HepG2 (cell line): ENCODE results near the gene TRIM7. TPM values are rescaled to one million over a fixed set of nuclear protein-coding genes. Genes with fewer than 3 reads are reported as not detected.
A peak's percentile ranks its signal among the peaks of the same experiment; 100 is the strongest.

ENCODE experiments used
- GABPB1 ChIP-seq: IDR thresholded peaks from 2 replicates; pipeline ENCODE4 v1.6.1; 2016; ENCODE audit warnings: mild to moderate bottlenecking, missing genetic modification reagents, moderate library complexity, missing compliant biosample characterization
- IKZF1 ChIP-seq: fragments of 450-650 bp; IDR thresholded peaks from 2 replicates; pipeline ENCODE4 v1.7.1; 2016
- ISL2 ChIP-seq: sonication (generic); formaldehyde crosslinking; IDR thresholded peaks from 2 replicates; pipeline ENCODE4 v1.5.0; 2020; ENCODE audit warnings: missing genetic modification reagents
- MBNL3 ChIP-seq: fragments of 250-450 bp; sonication (Bioruptor Pico); conservative IDR thresholded peaks from 2 replicates; pipeline ENCODE4 v1.8.0; 2022; ENCODE audit warnings: mild to moderate bottlenecking, inconsistent platforms
- MEF2D ChIP-seq: sonication (generic); formaldehyde crosslinking; IDR thresholded peaks from 2 replicates; pipeline ENCODE4 v1.5.1; 2020; ENCODE audit warnings: mild to moderate bottlenecking, missing genetic modification reagents
- MLLT10 ChIP-seq: sonication (generic); formaldehyde crosslinking; IDR thresholded peaks from 2 replicates; pipeline ENCODE4 v1.4.0; 2020; ENCODE audit warnings: missing genetic modification reagents
- MXD4 ChIP-seq: IDR thresholded peaks from 2 replicates; pipeline ENCODE4 v1.6.1; 2016; ENCODE audit warnings: mild to moderate bottlenecking, missing biosample characterization, missing genetic modification reagents
- NAIF1 ChIP-seq: sonication (generic); formaldehyde crosslinking; IDR thresholded peaks from 2 replicates; pipeline ENCODE4 v1.5.0; 2020; ENCODE audit warnings: mild to moderate bottlenecking, missing genetic modification reagents, borderline replicate concordance
- PRMT3 ChIP-seq: sonication (generic); formaldehyde crosslinking; IDR thresholded peaks from 2 replicates; pipeline ENCODE4 v1.8.1; 2022; ENCODE audit warnings: low read depth, mild to moderate bottlenecking, moderate library complexity, missing genetic modification reagents, borderline replicate concordance
- STAG1 ChIP-seq: sonication (generic); formaldehyde crosslinking; IDR thresholded peaks from 2 replicates; pipeline ENCODE4 v1.4.0; 2020; ENCODE audit warnings: missing genetic modification reagents
- ZNF253 ChIP-seq: sonication (generic); formaldehyde crosslinking; IDR thresholded peaks from 2 replicates; pipeline ENCODE4 v1.8.0; 2022; ENCODE audit warnings: mild to moderate bottlenecking, missing genetic modification reagents, borderline replicate concordance
- ZNF674 ChIP-seq: sonication (generic); formaldehyde crosslinking; IDR thresholded peaks from 2 replicates; pipeline ENCODE4 v1.5.0; 2020; ENCODE audit warnings: low read depth, mild to moderate bottlenecking, missing genetic modification reagents
- ZNF7 ChIP-seq: IDR thresholded peaks from 2 replicates; pipeline ENCODE4 v1.6.1; 2016; ENCODE audit warnings: missing biosample characterization, missing genetic modification reagents
- ZNF788 ChIP-seq: sonication (generic); formaldehyde crosslinking; IDR thresholded peaks from 2 replicates; pipeline ENCODE4 v1.5.0; 2020; ENCODE audit warnings: mild to moderate bottlenecking, missing genetic modification reagents, borderline replicate concordance
- ZNF816 ChIP-seq: sonication (generic); formaldehyde crosslinking; IDR thresholded peaks from 2 replicates; pipeline ENCODE4 v1.8.0; 2022; ENCODE audit warnings: missing genetic modification reagents, mild to moderate bottlenecking, borderline replicate concordance
- polyA plus RNA-seq, 8 experiments: library from polyadenylated mRNA; depleted of rRNA in 3 of 8; stranded (reverse) in 7 of 8; unstranded in 1 of 8; fragments of >200 nt; fragmentation: Illumina TruSeq in 4 of 8; extraction: Trizol in 4 of 8; gene quantifications; 2 replicates each; pipeline versions ENCODE4 v1.2.1 to v1.2.3, GENCODE V29; 2011 to 2016; ENCODE audit warnings: low read depth in 4 of 8, missing spikeins in 1 of 8, mixed read lengths in 1 of 8; ENCODE audit not compliant: insufficient read depth in 1 of 8
- total RNA-seq, 5 experiments: library from RNA; depleted of rRNA; stranded (reverse); fragments of >200 nt; fragmentation: Illumina TruSeq; extraction: Trizol; gene quantifications; 2 replicates each; pipeline ENCODE4 v1.2.3, GENCODE V29; 2016; ENCODE audit warnings: low read depth in 1 of 5
- TF ChIP-seq, protein P1 (sequence below): sonication (generic); formaldehyde crosslinking; IDR thresholded peaks from 2 replicates; pipeline ENCODE4 v1.4.0; 2020; ENCODE audit warnings: missing genetic modification reagents
- TF ChIP-seq, protein P2 (sequence below): sonication (generic); formaldehyde crosslinking; IDR thresholded peaks from 2 replicates; pipeline ENCODE4 v1.8.0; 2023; ENCODE audit warnings: mild to moderate bottlenecking, missing genetic modification reagents
- TF ChIP-seq, protein P3 (sequence below): sonication (generic); formaldehyde crosslinking; IDR thresholded peaks from 2 replicates; pipeline ENCODE4 v1.4.0; 2020; ENCODE audit warnings: missing genetic modification reagents
- TF ChIP-seq, protein P4 (sequence below): sonication (generic); formaldehyde crosslinking; IDR thresholded peaks from 2 replicates; pipeline ENCODE4 v1.5.1; 2020; ENCODE audit warnings: mild to moderate bottlenecking, moderate library complexity, missing genetic modification reagents
- TF ChIP-seq, protein P5 (sequence below): conservative IDR thresholded peaks from 2 replicates; pipeline ENCODE4 v1.6.1; 2018; ENCODE audit warnings: missing genetic modification reagents

The TRIM7 gene
- total and polyA plus RNA-seq, 2 of the 13 experiments (the other 11 are each of a cell fraction or from before 2014, with no cell fraction given), result 0.13 TPM; not detected in 1

DNA sequence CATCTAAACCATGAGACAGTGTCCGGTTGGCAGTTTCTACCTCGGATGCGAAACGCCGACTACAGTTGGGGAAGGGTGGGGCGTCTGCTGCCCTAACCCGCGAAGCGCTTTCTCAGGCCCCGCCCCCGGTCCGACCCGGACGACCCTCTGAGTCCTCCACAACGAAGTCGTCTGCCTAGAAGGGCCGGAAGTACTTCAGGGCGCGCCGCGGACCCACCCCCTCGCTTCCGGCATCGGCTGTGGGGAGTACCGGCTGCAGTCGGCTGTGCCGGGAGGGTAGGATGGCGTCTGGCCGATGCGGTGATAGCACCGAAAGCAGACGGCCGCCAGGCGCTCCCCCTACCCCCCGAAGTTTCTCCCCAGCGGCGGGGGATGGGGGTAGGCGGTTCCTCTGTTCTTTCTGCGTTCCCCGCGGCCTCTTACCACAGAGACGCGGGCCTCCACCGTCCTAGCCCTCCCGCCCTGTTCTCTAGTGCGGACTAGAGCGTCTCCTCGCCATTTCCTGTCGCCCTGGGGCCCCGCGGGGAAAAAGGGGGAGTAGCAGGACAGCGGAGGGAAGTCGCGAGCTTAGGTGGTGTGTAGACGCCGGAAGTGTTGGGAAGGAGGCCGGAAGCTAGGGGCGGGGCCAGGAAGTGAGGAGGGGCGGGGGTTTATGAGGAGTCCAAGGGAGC, 18.2 kb upstream of the TRIM7 start, which contains the start of gene TRIM41 (continued):
- no peak for TF ChIP-seq MBNL3 (CRISPR knock-in tag)
- no peak for TF ChIP-seq MXD4 (CRISPR knock-in tag)
- TF ChIP-seq, protein P1, sequence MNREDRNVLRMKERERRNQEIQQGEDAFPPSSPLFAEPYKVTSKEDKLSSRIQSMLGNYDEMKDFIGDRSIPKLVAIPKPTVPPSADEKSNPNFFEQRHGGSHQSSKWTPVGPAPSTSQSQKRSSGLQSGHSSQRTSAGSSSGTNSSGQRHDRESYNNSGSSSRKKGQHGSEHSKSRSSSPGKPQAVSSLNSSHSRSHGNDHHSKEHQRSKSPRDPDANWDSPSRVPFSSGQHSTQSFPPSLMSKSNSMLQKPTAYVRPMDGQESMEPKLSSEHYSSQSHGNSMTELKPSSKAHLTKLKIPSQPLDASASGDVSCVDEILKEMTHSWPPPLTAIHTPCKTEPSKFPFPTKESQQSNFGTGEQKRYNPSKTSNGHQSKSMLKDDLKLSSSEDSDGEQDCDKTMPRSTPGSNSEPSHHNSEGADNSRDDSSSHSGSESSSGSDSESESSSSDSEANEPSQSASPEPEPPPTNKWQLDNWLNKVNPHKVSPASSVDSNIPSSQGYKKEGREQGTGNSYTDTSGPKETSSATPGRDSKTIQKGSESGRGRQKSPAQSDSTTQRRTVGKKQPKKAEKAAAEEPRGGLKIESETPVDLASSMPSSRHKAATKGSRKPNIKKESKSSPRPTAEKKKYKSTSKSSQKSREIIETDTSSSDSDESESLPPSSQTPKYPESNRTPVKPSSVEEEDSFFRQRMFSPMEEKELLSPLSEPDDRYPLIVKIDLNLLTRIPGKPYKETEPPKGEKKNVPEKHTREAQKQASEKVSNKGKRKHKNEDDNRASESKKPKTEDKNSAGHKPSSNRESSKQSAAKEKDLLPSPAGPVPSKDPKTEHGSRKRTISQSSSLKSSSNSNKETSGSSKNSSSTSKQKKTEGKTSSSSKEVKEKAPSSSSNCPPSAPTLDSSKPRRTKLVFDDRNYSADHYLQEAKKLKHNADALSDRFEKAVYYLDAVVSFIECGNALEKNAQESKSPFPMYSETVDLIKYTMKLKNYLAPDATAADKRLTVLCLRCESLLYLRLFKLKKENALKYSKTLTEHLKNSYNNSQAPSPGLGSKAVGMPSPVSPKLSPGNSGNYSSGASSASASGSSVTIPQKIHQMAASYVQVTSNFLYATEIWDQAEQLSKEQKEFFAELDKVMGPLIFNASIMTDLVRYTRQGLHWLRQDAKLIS (CRISPR knock-in tag), result no peak
- TF ChIP-seq ZNF788 (CRISPR knock-in tag), result peak; percentile 85; the same call in 1 of the 2 replicates
- 0 out of 2 replicates have a peak, but pooled peaks have one; percentile 52 for TF ChIP-seq ZNF253
- TF ChIP-seq PRMT3 (CRISPR knock-in tag), result no peak
- no peak for TF ChIP-seq MLLT10 (CRISPR knock-in tag)
- peak; percentile 77; the same call in 1 of the 2 replicates for TF ChIP-seq NAIF1 (CRISPR knock-in tag)
- TF ChIP-seq MEF2D, result peak; percentile 75; the same call in 1 of the 2 replicates
- TF ChIP-seq ISL2 (CRISPR knock-in tag), result 0 out of 2 replicates have a peak, but pooled peaks have one; percentile 22
- TF ChIP-seq, protein P2, sequence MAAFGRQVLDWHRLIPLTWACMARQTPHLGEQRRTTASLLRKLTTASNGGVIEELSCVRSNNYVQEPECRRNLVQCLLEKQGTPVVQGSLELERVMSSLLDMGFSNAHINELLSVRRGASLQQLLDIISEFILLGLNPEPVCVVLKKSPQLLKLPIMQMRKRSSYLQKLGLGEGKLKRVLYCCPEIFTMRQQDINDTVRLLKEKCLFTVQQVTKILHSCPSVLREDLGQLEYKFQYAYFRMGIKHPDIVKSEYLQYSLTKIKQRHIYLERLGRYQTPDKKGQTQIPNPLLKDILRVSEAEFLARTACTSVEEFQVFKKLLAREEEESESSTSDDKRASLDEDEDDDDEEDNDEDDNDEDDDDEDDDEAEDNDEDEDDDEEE (CRISPR knock-in tag), result no peak; the same call in 1 of the 2 replicates
- TF ChIP-seq ZNF674 (CRISPR knock-in tag), result no peak
- TF ChIP-seq ZNF7 (CRISPR knock-in tag), result no peak
- TF ChIP-seq, protein P3, sequence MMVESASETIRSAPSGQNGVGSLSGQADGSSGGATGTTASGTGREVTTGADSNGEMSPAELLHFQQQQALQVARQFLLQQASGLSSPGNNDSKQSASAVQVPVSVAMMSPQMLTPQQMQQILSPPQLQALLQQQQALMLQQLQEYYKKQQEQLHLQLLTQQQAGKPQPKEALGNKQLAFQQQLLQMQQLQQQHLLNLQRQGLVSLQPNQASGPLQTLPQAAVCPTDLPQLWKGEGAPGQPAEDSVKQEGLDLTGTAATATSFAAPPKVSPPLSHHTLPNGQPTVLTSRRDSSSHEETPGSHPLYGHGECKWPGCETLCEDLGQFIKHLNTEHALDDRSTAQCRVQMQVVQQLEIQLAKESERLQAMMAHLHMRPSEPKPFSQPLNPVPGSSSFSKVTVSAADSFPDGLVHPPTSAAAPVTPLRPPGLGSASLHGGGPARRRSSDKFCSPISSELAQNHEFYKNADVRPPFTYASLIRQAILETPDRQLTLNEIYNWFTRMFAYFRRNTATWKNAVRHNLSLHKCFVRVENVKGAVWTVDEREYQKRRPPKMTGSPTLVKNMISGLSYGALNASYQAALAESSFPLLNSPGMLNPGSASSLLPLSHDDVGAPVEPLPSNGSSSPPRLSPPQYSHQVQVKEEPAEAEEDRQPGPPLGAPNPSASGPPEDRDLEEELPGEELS (CRISPR knock-in tag), result peak; percentile 46; the same call in 1 of the 2 replicates
- TF ChIP-seq, protein P4, sequence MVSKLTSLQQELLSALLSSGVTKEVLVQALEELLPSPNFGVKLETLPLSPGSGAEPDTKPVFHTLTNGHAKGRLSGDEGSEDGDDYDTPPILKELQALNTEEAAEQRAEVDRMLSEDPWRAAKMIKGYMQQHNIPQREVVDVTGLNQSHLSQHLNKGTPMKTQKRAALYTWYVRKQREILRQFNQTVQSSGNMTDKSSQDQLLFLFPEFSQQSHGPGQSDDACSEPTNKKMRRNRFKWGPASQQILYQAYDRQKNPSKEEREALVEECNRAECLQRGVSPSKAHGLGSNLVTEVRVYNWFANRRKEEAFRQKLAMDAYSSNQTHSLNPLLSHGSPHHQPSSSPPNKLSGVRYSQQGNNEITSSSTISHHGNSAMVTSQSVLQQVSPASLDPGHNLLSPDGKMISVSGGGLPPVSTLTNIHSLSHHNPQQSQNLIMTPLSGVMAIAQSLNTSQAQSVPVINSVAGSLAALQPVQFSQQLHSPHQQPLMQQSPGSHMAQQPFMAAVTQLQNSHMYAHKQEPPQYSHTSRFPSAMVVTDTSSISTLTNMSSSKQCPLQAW (CRISPR knock-in tag), result no peak; the same call in 1 of the 2 replicates
- TF ChIP-seq, protein P5, sequence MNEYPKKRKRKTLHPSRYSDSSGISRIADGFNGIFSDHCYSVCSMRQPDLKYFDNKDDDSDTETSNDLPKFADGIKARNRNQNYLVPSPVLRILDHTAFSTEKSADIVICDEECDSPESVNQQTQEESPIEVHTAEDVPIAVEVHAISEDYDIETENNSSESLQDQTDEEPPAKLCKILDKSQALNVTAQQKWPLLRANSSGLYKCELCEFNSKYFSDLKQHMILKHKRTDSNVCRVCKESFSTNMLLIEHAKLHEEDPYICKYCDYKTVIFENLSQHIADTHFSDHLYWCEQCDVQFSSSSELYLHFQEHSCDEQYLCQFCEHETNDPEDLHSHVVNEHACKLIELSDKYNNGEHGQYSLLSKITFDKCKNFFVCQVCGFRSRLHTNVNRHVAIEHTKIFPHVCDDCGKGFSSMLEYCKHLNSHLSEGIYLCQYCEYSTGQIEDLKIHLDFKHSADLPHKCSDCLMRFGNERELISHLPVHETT (CRISPR knock-in tag), result peak; percentile 93
- TF ChIP-seq IKZF1, result no peak
- peak; percentile 97 for TF ChIP-seq GABPB1 (CRISPR knock-in tag)
- TF ChIP-seq ZNF816 (CRISPR knock-in tag), result peak; percentile 52; the same call in 1 of the 2 replicates
- no peak for TF ChIP-seq STAG1 (CRISPR knock-in tag)
